Astrocyte of the cerebellum (primary cell): ENCODE measurements around the gene PIGZ.

ENCODE experiments used
- DNase-seq: peaks from one replicate; pipeline ENCODE4 v3.0.0-alpha.2; 2011; ENCODE audit warnings: low read depth
- H3K4me3 ChIP-seq: 2 replicates; pipeline ENCODE4 v1.5.1; 2011; ENCODE audit warnings: mild to moderate bottlenecking, low read depth, low read length, moderate library complexity
- in situ Hi-C: cut with HindIII; loops from 2 replicates; pipeline ENCODE4 v1.10.0; 2017; ENCODE audit warnings: low sequenced_read_pairs
- TF ChIP-seq, protein P1 (sequence below): IDR thresholded peaks from 2 replicates; pipeline ENCODE4 v1.5.1; 2012; ENCODE audit warnings: low read length, low read depth, moderate library complexity, mild to moderate bottlenecking; ENCODE audit errors: missing control alignments

PIGZ gene

GRCh38 chr3:196981657-196982056 is 13.0 kb upstream of the PIGZ start:
- no peak for DNase-seq
- H3K4me3 ChIP-seq = no peak overlapping the region
- TF ChIP-seq, protein P1, sequence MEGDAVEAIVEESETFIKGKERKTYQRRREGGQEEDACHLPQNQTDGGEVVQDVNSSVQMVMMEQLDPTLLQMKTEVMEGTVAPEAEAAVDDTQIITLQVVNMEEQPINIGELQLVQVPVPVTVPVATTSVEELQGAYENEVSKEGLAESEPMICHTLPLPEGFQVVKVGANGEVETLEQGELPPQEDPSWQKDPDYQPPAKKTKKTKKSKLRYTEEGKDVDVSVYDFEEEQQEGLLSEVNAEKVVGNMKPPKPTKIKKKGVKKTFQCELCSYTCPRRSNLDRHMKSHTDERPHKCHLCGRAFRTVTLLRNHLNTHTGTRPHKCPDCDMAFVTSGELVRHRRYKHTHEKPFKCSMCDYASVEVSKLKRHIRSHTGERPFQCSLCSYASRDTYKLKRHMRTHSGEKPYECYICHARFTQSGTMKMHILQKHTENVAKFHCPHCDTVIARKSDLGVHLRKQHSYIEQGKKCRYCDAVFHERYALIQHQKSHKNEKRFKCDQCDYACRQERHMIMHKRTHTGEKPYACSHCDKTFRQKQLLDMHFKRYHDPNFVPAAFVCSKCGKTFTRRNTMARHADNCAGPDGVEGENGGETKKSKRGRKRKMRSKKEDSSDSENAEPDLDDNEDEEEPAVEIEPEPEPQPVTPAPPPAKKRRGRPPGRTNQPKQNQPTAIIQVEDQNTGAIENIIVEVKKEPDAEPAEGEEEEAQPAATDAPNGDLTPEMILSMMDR = no peak
- in situ Hi-C loops = no loop called here

DNA sequence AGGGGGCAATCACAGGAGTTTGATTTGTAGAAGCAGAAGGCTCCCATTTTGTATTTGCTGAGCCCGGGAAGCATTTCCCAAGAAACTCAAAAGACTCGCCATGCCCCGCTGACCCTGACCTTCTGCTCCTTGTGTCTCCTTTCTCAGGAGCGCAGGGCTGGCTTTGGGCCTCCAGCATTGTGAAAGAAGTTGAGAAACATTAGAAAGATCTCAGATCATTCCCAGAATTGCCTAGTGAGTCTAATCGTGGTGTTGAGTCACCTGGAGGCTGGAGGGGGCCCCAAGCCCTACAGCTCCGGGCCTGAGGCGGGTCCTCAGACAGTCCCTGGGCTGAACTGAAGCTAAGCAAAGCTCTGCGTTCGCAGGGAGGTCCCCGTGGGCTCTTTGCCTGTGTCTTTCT is 10.9 kb upstream of the PIGZ start:
- DNase-seq = no peak
- TF ChIP-seq, protein P1 = no peak
- in situ Hi-C loops = no loop called here
- H3K4me3 ChIP-seq = no peak overlapping the region

DNA sequence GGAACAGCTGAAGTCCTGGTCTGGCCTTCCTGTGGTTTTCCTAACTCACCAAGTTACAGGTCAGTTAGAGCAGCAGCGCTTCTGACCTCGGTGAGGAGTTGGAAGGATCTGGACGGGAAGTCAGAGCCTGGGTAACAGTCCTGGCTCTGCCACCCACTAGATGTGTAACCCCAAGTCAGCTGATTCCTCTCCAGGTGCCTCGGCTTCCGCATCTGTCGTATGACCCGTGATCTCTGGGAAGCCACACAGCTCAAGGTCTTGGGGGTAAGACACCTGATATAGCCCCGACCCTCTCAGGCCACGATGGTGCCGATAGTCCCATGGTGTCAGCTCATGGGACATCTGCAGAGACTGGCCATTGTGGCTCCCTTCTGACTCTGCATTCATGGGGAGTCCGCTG is 8.3 kb upstream of the PIGZ start:
- in situ Hi-C loops = no loop called here
- no peak overlapping the region for H3K4me3 ChIP-seq
- DNase-seq = no peak
- TF ChIP-seq, protein P1 = no peak

- in situ Hi-C loops = no loop called here
- TF ChIP-seq, protein P1 = no peak
- DNase-seq = no peak
- H3K4me3 ChIP-seq = no peak overlapping the region
These were observed 6.7 kb upstream of the PIGZ start for GRCh38 chr3:196975349-196975748.

DNA sequence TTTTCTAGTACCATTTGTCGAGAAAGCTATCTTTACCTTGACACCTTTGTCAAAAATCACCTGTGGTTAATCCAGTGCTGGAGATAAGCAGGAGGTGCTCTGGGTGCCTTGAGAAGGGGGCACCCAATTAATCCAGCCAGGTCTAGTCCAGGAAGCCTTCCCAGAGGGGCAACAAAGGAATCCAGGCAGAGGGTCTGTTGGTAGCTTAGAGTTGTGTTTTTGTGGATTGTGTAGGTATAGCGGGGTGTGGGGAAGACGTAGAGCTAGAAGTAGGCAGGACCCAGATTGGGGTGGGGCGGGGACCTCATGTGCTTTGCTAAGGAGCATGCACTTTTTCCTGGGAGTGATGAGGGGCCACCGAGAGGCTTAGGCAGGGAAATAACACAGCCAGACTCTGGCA is 6.0 kb upstream of the PIGZ start:
- TF ChIP-seq, protein P1 = no peak
- no peak for DNase-seq
- H3K4me3 ChIP-seq = no peak overlapping the region
- in situ Hi-C loops = no loop called here

GRCh38 chr3:196971094-196971698 is 2.6 kb upstream of the PIGZ start:
- H3K4me3 ChIP-seq = no peak overlapping the region
- TF ChIP-seq, protein P1 = no peak
- in situ Hi-C loops = no loop called here
- no peak for DNase-seq

GRCh38 chr3:196970547-196971093 is 2.0 kb upstream of the PIGZ start:
- TF ChIP-seq, protein P1 = no peak
- H3K4me3 ChIP-seq = no peak overlapping the region
- DNase-seq = no peak
- in situ Hi-C loops = no loop called here
